GM12875 (cell line): ENCODE data around the gene ZNF823.

Experiments
- H3K4me3 ChIP-seq: one replicate; pipeline ENCODE4 v1.5.1; 2011; ENCODE audit warnings: low read depth, low read length, control low read depth
- CTCF ChIP-seq: IDR thresholded peaks from 2 replicates; pipeline ENCODE4 v1.5.1; 2011; ENCODE audit warnings: low read depth, mild to moderate bottlenecking, control low read depth, inconsistent platforms, low read length, moderate library complexity, borderline replicate concordance; ENCODE audit not compliant: insufficient read depth

The ZNF823 gene

GRCh38 chr19:11756965-11757364 lies 18.2 kb upstream of the ZNF823 start:
- no peak overlapping the region for H3K4me3 ChIP-seq
- TF ChIP-seq CTCF, result no peak

DNA sequence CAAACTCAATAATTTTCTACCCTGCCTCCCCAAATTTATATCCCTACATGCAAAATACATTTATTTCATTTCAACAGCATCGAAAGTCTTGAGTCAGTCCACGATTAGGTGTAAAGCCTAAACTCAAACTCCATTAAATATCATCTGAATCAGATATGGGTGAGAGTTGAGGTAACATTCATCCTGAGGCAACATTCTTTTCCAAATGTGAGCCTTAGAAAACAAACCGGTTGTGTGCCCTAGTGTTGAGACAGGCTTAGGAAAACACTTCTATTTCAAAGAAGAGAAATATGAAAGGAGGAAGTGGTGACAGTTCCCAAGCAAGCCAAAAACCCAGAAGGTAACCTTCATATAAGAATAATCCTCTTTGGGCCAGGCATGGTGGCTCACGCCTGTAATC lies 15.9 kb upstream of the ZNF823 start:
- no peak for TF ChIP-seq CTCF
- no peak overlapping the region for H3K4me3 ChIP-seq

DNA sequence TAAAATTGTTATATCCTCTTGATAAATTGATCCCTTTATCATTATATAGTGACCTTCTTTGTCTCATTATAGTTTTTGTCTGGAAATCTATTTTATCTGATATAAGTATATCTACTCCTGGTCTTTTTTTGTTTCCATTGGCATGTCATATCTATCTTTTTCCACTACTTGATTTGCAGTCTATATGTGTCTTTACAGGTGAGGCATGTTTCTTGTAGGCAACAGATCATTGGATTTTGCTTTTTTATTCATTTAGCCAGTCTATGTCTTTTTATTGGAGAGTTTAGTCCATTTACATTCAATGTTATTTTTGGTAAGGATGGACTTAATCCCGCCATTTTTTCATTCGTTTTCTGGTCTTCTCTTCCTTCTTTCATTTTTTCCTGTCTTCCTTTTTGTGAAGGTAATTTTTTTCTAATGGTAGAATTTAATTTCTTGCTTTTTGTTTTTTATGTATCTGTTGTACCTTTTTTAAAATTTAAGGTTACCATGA lies 13.5 kb upstream of the ZNF823 start:
- TF ChIP-seq CTCF, result no peak
- no peak overlapping the region for H3K4me3 ChIP-seq

- no peak overlapping the region for H3K4me3 ChIP-seq
These were observed 11.0 kb upstream of the ZNF823 start for GRCh38 chr19:11749751-11750150.

GRCh38 chr19:11747277-11747676 lies 8.5 kb upstream of the ZNF823 start:
- TF ChIP-seq CTCF, result no peak
- no peak overlapping the region for H3K4me3 ChIP-seq

More at GRCh38 chr19:11749751-11750150, 11.0 kb upstream of the ZNF823 start:
- no peak for TF ChIP-seq CTCF

- TF ChIP-seq CTCF, result no peak
- no peak overlapping the region for H3K4me3 ChIP-seq
These were observed 7.1 kb upstream of the ZNF823 start for GRCh38 chr19:11745869-11746268.

GRCh38 chr19:11737964-11738745 lies 591 bp downstream of the ZNF823 start:
- peak overlapping the region; percentile 97 for H3K4me3 ChIP-seq
- TF ChIP-seq CTCF, result 0 out of 2 replicates have a peak, but pooled peaks have one; percentile 14
